Nephron progenitor cell (in vitro differentiated cells): ENCODE results near the gene DNAI2.

Experiments
- DNase-seq: peaks from one replicate; pipeline ENCODE4 v3.0.0; 2021
- H3K27ac Mint-ChIP-seq: 2 replicates; pipeline ENCODE4 v1.8.0; 2021; ENCODE audit warnings: mild to moderate bottlenecking, moderate library complexity, mixed read lengths
- H3K27me3 Mint-ChIP-seq: 2 replicates; pipeline ENCODE4 v1.8.0; 2021; ENCODE audit warnings: mild to moderate bottlenecking, low read depth, mixed read lengths; ENCODE audit not compliant: poor library complexity
- H3K36me3 Mint-ChIP-seq: 2 replicates; pipeline ENCODE4 v1.8.0; 2021; ENCODE audit warnings: low read depth, mixed read lengths
- H3K4me1 Mint-ChIP-seq: 2 replicates; pipeline ENCODE4 v1.8.0; 2021; ENCODE audit warnings: mixed read lengths
- H3K4me3 Mint-ChIP-seq: 2 replicates; pipeline ENCODE4 v1.8.0; 2021; ENCODE audit warnings: mild to moderate bottlenecking, moderate library complexity, mixed read lengths
- H3K9me3 Mint-ChIP-seq: 2 replicates; pipeline ENCODE4 v1.8.0; 2021; ENCODE audit warnings: mild to moderate bottlenecking, moderate library complexity, mixed read lengths
- TF ChIP-seq, protein P1 (sequence below): fragments of 200-600 bp; sonication (generic); IDR thresholded peaks from 2 replicates; pipeline ENCODE4 v1.5.0; 2021; ENCODE audit warnings: antibody characterized with exemption

The DNAI2 gene

DNA sequence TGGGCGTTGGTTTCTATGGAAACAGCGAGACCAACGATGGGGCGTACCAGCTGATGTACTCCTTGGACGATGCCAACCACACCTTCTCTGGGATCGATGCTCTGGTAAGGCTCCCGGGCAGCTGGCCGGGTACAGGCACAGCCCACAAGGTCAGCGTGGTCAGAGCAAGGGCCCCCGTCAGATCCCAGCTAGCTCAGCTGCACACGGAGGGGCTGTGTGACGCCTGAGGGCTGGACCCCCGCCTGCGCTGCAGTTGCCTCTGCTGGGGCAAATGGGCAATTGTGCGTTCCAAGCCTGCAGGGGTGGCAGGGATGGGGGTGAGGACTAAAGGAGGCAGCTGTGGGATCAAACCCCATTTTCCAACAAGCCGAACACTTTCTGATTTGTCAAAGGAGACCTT lies 43.1 kb upstream of the DNAI2 start:
- no peak for DNase-seq
- no peaks in the 10 kb centered on the region for H3K9me3 Mint-ChIP-seq
- H3K27ac Mint-ChIP-seq = no peak overlapping the region
- H3K27me3 Mint-ChIP-seq = peaks cover 22% of the 10 kb centered on the region
- no peaks in the 10 kb centered on the region for H3K36me3 Mint-ChIP-seq
- peaks cover 43% of the 10 kb centered on the region for H3K4me1 Mint-ChIP-seq
- H3K4me3 Mint-ChIP-seq = no peak overlapping the region
- TF ChIP-seq, protein P1, sequence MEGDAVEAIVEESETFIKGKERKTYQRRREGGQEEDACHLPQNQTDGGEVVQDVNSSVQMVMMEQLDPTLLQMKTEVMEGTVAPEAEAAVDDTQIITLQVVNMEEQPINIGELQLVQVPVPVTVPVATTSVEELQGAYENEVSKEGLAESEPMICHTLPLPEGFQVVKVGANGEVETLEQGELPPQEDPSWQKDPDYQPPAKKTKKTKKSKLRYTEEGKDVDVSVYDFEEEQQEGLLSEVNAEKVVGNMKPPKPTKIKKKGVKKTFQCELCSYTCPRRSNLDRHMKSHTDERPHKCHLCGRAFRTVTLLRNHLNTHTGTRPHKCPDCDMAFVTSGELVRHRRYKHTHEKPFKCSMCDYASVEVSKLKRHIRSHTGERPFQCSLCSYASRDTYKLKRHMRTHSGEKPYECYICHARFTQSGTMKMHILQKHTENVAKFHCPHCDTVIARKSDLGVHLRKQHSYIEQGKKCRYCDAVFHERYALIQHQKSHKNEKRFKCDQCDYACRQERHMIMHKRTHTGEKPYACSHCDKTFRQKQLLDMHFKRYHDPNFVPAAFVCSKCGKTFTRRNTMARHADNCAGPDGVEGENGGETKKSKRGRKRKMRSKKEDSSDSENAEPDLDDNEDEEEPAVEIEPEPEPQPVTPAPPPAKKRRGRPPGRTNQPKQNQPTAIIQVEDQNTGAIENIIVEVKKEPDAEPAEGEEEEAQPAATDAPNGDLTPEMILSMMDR = no peak

DNA sequence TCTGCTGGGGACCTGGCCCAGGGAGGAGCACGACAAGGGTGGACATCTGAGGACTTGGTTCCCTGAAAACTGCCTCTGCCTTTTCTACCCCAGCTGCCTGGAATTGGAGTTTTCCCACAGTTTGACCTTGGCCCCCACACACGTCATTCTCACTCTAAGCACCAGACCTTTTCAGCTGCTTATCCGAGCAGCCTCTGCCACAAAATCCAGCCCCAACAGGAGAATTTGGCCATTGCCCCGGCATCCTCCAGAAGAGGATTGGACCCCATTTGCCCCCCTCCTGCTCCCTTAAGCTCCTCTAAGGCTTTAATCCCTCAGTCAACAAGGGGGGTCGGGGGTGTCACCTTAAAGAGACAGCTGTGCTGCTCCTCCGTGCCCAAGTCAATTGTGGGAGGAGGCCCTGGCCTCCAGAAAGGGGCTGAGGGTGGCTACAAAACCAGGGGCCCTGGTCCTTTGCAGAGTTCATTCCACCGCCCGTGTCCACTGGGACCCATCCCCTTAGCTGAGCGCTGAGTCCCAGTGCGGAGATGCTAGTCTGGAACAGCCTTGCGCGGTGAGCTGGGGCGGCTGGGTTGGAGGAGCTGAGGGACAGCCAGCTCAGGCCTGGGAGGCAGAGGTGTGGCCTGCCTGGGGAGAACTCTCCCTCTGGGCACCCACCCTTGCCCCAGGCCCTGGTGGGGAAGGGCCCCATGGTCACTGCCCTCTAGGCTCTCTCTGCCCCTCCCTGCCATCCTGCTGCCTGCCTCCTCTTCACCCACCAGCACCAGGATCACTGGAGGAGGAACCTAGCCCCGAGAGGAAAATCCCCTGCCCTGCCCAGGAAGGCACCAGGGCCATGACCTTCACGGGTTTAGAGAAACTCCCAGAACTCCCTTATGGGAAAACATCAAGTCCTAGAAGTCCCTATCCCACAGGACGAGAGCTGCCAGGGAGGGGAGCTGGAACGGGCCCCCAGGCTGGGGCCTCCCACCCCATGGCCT lies 41.8 kb upstream of the DNAI2 start:
- Mint-ChIP-seq H3K27ac (no peak overlapping the region), H3K9me3 (no peaks in the 10 kb centered on the region), H3K4me1 (peaks cover 33% of the 10 kb centered on the region), H3K4me3 (no peak overlapping the region), H3K27me3 (peaks cover 23% of the 10 kb centered on the region), H3K36me3 (no peaks in the 10 kb centered on the region)
- DNase-seq = no peak
- TF ChIP-seq, protein P1 = no peak

DNA sequence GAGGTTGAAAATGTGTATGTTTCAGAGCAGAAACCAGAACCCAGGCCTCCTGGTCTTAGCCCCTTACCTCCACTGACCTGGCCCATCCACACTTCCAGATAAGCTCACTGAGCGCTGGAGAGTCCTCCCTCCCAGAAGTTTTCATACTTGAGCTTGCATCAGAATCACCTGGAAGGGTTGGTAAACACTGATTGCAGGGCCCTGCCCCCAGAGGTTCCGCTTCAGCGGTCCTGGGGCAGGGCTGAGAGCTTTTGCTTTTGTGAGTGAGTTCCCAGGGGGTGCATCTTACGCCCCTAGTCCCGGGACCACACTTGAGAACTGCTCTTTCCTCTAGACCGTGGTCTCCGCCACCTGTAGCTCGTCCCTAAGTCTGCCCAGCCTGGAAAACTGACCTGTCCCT lies 40.1 kb upstream of the DNAI2 start:
- no peak for DNase-seq
- TF ChIP-seq, protein P1 = no peak
- Mint-ChIP-seq H3K4me3 (no peak overlapping the region), H3K36me3 (no peaks in the 10 kb centered on the region), H3K9me3 (no peaks in the 10 kb centered on the region), H3K27ac (no peak overlapping the region), H3K27me3 (peaks cover 24% of the 10 kb centered on the region), H3K4me1 (peaks cover 28% of the 10 kb centered on the region)

DNA sequence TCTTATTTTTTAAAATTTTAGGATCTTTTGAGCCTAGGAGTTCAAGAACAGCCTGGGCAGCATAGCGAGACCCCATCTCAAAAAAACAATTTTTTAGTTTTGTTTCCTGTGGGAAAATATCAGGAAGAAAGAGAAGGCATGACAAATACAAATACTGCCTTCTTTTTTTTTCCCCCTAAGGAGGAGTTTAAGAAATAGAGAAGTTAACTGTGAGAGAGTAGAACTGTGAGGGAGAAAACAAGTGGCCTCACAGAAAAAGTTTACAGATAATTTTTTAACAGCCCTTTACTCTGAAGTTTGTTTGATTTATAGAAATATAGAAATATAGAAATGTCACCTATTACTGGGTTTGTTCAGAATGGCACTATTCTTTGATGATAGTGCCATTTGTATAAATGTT lies 39.5 kb upstream of the DNAI2 start:
- H3K27ac Mint-ChIP-seq = no peak overlapping the region
- no peak overlapping the region for H3K4me3 Mint-ChIP-seq
- TF ChIP-seq, protein P1 = no peak
- peaks cover 22% of the 10 kb centered on the region for H3K27me3 Mint-ChIP-seq
- DNase-seq = no peak
- no peaks in the 10 kb centered on the region for H3K36me3 Mint-ChIP-seq
- H3K9me3 Mint-ChIP-seq = no peaks in the 10 kb centered on the region
- peaks cover 28% of the 10 kb centered on the region for H3K4me1 Mint-ChIP-seq

DNA sequence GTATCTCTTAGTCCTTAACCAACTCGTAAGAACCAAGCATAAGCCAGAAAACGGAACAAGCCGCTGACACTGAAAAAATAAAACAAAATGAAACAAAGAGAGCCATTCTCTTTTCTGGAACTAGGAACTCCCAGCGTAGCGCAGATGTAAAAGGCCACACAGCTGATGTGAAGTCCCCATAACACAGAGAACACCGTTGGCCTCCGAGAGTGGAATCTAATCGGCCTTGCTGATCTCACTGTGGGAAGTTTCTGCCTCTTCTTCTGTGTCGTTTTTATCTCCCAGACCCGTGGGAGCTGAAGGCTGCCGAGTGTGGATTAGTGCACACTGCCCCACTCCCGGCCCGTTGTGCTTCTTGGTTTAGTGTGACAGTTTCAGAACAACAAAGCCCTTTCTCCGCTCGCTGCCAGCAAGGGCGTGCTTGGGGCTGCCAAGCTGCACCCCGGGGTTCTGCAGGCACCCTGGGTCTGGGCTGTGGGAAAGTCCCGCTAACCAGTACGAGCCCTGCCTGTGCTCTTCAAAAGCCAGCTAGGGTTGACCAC lies 38.9 kb upstream of the DNAI2 start:
- H3K9me3 Mint-ChIP-seq = no peaks in the 10 kb centered on the region
- H3K36me3 Mint-ChIP-seq = no peaks in the 10 kb centered on the region
- TF ChIP-seq, protein P1 = no peak
- no peak overlapping the region for H3K4me3 Mint-ChIP-seq
- peaks cover 22% of the 10 kb centered on the region for H3K27me3 Mint-ChIP-seq
- DNase-seq = no peak
- peaks cover 32% of the 10 kb centered on the region for H3K4me1 Mint-ChIP-seq
- H3K27ac Mint-ChIP-seq = no peak overlapping the region
